PC-9 (cell line): ENCODE measurements around the gene TSPAN12. TPM values are rescaled to one million over a fixed set of nuclear protein-coding genes. Genes with fewer than 3 reads are reported as not detected.

ENCODE experiments used
- BruUV-seq: library from RNA; stranded (reverse); fragments of 400-500 nt; replicated peaks from 2 replicates; lab custom pipeline; 2021; lab: Mats Ljungman, UMichigan
- CTCF ChIA-PET: fragments of 300-600 bp; sonication (Branson Sonifier 250); formaldehyde crosslinking; loops from one replicate; lab custom pipeline; 2022; ENCODE audit warnings: antibody characterized with exemption; lab: Charles Lee
- POLR2A ChIA-PET: fragments of 300-600 bp; sonication (Branson Sonifier 250); formaldehyde crosslinking; loops from one replicate; lab custom pipeline; 2022; ENCODE audit warnings: antibody characterized with exemption; ENCODE audit not compliant: unreplicated experiment; lab: Charles Lee
- DNase-seq, 2 experiments: peaks; one replicate each; pipeline versions ENCODE4 v3.0.0 to v3.0.0-alpha.2; 2015 to 2022; ENCODE audit warnings: mixed read lengths in 1 of 2
- H2AFZ ChIP-seq: fragments of 200-600 bp; sonication (generic); 2 replicates; pipeline ENCODE4 v1.8.1; 2017; ENCODE audit warnings: antibody characterized with exemption
- H3F3A ChIP-seq: fragments of 200-600 bp; sonication (generic); 2 replicates; pipeline ENCODE4 v1.8.1; 2017; ENCODE audit warnings: antibody characterized with exemption, mild to moderate bottlenecking, low read depth; ENCODE audit not compliant: insufficient read depth
- H3K27ac ChIP-seq: fragments of 200-600 bp; sonication (generic); 2 replicates; pipeline ENCODE4 v1.6.1; 2016; ENCODE audit warnings: mixed run types
- H3K27me3 ChIP-seq: fragments of 200-600 bp; sonication (generic); 2 replicates; pipeline ENCODE4 v1.6.1; 2016; ENCODE audit warnings: low read depth, mixed run types; ENCODE audit not compliant: insufficient read depth
- H3K36me3 ChIP-seq: fragments of 200-600 bp; sonication (generic); 2 replicates; pipeline ENCODE4 v1.6.1; 2016; ENCODE audit warnings: low read depth, mixed run types
- H3K4me1 ChIP-seq: fragments of 200-600 bp; sonication (generic); replicated peaks from 2 replicates; pipeline ENCODE4 v1.6.1; 2016; ENCODE audit warnings: mixed run types; ENCODE audit not compliant: insufficient read depth
- H3K4me2 ChIP-seq: fragments of 200-600 bp; sonication (generic); 2 replicates; pipeline ENCODE4 v1.6.1; 2017; ENCODE audit warnings: mixed run types
- H3K4me3 ChIP-seq: fragments of 200-600 bp; sonication (generic); 2 replicates; pipeline ENCODE4 v1.6.1; 2016; ENCODE audit warnings: mixed run types
- H3K79me2 ChIP-seq: fragments of 200-600 bp; sonication (generic); 2 replicates; pipeline ENCODE4 v1.6.1; 2017; ENCODE audit warnings: low read depth, mixed run types
- H3K9me2 ChIP-seq: fragments of 200-600 bp; sonication (generic); 2 replicates; pipeline ENCODE4 v1.8.1; 2017; ENCODE audit warnings: mild to moderate bottlenecking; ENCODE audit not compliant: insufficient read depth
- H3K9me3 ChIP-seq: fragments of 200-600 bp; sonication (generic); 2 replicates; pipeline ENCODE4 v1.8.1; 2016; ENCODE audit warnings: low read depth; ENCODE audit not compliant: insufficient read depth
- H4K20me1 ChIP-seq: fragments of 200-600 bp; sonication (generic); 2 replicates; pipeline ENCODE4 v1.8.1; 2017; ENCODE audit not compliant: insufficient read depth
- EZH2 ChIP-seq: fragments of 200-600 bp; sonication (generic); IDR thresholded peaks from 2 replicates; pipeline ENCODE4 v1.8.0; 2017; ENCODE audit warnings: antibody characterized with exemption, low read depth
- intact Hi-C: fragments of 100-400 bp; cut with micrococcal nuclease; formaldehyde crosslinking; loops from one replicate; pipeline ENCODE4 v1.10.0; 2022; ENCODE audit not compliant: unreplicated experiment
- total RNA-seq: library from RNA; stranded (reverse); gene quantifications from 2 replicates; pipeline ENCODE4 v1.2.3, GENCODE V29; 2021
- TF ChIP-seq, protein P1 (sequence below): fragments of 200-600 bp; sonication (generic); conservative IDR thresholded peaks from 2 replicates; pipeline ENCODE4 v1.6.1; 2017; ENCODE audit warnings: mixed run types, antibody characterized with exemption, mild to moderate bottlenecking, moderate library complexity

TSPAN12 gene
- total RNA-seq, 1 experiment from 2014 or later, result 5.8 TPM

DNA sequence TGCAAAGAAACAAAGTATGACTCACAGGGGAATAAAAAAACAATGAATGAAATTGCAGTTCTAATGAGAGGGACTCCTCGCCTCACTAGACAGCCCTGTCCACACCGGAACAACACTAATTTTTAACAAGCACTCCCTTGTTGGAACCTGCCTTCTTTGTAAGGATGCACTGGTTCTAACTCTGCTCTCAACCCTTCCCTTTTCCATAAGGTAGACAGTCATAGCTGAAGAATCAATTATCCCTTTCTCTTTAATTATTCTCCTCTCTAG is 65.1 kb downstream of the TSPAN12 start:
- intact Hi-C loops, result loop anchor here (1.0 to 5.0 kb wide), 4 partner anchors 150 to 1202 kb away; no protein-coding TSS in a partner anchor
- H3K4me2 ChIP-seq, result no peak overlapping the region
- ChIA-PET CTCF (no interaction called here), POLR2A (no interaction called here)
- no peak overlapping the region for H2AFZ ChIP-seq
- no peaks in the 10 kb centered on the region for H3K9me2 ChIP-seq
- no TSS peak for BruUV-seq
- H3K36me3 ChIP-seq, result no peaks in the 10 kb centered on the region
- H4K20me1 ChIP-seq, result no peaks in the 10 kb centered on the region
- H3K79me2 ChIP-seq, result no peaks in the 10 kb centered on the region
- no peaks in the 10 kb centered on the region for H3K27me3 ChIP-seq
- H3K4me3 ChIP-seq, result no peak overlapping the region
- no peak for DNase-seq
- H3K9me3 ChIP-seq, result no peaks in the 10 kb centered on the region
- H3F3A ChIP-seq, result no peaks in the 10 kb centered on the region
- H3K27ac ChIP-seq, result no peak overlapping the region
- TF ChIP-seq, protein P1, sequence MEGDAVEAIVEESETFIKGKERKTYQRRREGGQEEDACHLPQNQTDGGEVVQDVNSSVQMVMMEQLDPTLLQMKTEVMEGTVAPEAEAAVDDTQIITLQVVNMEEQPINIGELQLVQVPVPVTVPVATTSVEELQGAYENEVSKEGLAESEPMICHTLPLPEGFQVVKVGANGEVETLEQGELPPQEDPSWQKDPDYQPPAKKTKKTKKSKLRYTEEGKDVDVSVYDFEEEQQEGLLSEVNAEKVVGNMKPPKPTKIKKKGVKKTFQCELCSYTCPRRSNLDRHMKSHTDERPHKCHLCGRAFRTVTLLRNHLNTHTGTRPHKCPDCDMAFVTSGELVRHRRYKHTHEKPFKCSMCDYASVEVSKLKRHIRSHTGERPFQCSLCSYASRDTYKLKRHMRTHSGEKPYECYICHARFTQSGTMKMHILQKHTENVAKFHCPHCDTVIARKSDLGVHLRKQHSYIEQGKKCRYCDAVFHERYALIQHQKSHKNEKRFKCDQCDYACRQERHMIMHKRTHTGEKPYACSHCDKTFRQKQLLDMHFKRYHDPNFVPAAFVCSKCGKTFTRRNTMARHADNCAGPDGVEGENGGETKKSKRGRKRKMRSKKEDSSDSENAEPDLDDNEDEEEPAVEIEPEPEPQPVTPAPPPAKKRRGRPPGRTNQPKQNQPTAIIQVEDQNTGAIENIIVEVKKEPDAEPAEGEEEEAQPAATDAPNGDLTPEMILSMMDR, result no peak
- TF ChIP-seq EZH2, result no peak
- H3K4me1 ChIP-seq, result no peaks in the 10 kb centered on the region

DNA sequence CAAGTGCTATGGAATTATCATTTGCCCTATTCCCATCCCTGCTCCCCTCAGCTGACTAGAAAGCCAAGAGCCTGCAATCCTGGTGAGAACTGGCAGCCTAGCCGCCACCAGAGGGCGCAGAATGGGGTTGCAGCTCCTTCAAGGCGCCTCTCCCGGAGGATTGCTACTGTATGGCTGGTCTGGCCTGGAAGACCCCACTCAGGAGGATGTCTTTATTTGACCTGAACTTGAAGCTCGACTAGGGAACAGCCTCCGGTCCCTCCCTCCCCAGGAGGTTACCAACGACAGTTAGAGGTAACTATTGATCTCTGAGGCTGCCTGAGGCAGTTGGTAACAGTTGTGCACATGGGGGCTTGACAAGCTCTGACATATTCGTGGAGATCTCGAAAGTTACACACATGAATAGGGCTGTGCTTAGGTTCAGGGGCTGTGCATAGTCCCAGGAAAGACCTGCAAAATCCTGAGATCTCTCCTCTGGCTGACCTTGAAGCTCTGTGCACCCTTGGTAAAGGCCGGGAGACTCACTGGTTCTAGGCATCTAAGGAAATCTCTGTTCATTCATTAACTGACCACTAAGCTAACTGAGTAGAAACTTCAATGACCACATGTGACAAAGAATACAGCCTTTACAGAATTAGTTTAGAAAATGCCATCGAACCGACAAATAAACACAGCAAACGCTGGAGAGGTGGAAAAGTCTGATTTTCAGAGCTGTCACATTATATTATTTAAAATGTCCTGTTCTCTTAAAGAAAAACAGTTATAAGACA is 65.7 kb downstream of the TSPAN12 start:
- H2AFZ ChIP-seq, result no peak overlapping the region
- ChIA-PET POLR2A (no interaction called here), CTCF (interaction anchor here (0.6 to 1.1 kb wide), 3 partner anchors 14 to 1202 kb away, joined by 3 to 5 read pairs (median 4); no protein-coding TSS in a partner anchor)
- H3K4me3 ChIP-seq, result no peak overlapping the region
- no peaks in the 10 kb centered on the region for H3F3A ChIP-seq
- H3K79me2 ChIP-seq, result no peaks in the 10 kb centered on the region
- no peaks in the 10 kb centered on the region for H3K27me3 ChIP-seq
- H3K4me2 ChIP-seq, result no peak overlapping the region
- BruUV-seq, result no TSS peak
- intact Hi-C loops, result loop anchor here (1.0 to 5.0 kb wide), 4 partner anchors 150 to 1203 kb away; no protein-coding TSS in a partner anchor
- H3K9me3 ChIP-seq, result no peaks in the 10 kb centered on the region
- DNase-seq, result peak in 1 of 2 experiments; percentile 57
- TF ChIP-seq, protein P1, result peak; percentile 85
- no peak for TF ChIP-seq EZH2
- no peak overlapping the region for H3K27ac ChIP-seq
- no peaks in the 10 kb centered on the region for H4K20me1 ChIP-seq
- H3K36me3 ChIP-seq, result no peaks in the 10 kb centered on the region
- no peaks in the 10 kb centered on the region for H3K9me2 ChIP-seq
- no peaks in the 10 kb centered on the region for H3K4me1 ChIP-seq

DNA sequence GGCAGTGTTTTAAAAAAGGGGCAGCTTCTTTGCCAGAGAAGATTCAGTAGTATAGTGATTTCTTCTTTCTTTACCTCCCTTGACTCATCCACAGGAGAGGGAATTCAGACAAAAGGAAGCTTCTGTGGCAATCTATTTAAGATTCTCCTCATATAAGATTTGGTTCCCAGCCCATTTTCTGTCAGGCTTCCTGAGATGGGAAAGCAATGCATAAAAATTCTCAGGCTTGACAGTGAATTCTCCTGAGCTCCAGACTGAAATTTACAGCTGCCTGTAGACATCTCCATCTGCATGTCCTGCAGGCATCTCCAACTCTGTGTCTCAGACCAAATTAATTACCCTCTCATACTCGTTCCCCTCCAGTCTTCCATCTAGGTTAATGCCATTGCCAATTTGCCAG is 72.8 kb downstream of the TSPAN12 start:
- CTCF ChIA-PET, result no interaction called here

More for the DNA sequence above, 72.8 kb downstream of the TSPAN12 start:
- H3K36me3 ChIP-seq, result no peaks in the 10 kb centered on the region
- no peak for DNase-seq
- no peak overlapping the region for H3K4me2 ChIP-seq
- intact Hi-C loops, result no loop called here
- TF ChIP-seq, protein P1, result no peak
- no peak for TF ChIP-seq EZH2
- H3K79me2 ChIP-seq, result no peaks in the 10 kb centered on the region
- H4K20me1 ChIP-seq, result no peaks in the 10 kb centered on the region
- no peak overlapping the region for H2AFZ ChIP-seq
- H3K9me3 ChIP-seq, result no peaks in the 10 kb centered on the region
- H3K27ac ChIP-seq, result no peak overlapping the region
- BruUV-seq, result no TSS peak
- H3F3A ChIP-seq, result no peaks in the 10 kb centered on the region
- H3K4me1 ChIP-seq, result no peaks in the 10 kb centered on the region
- no peaks in the 10 kb centered on the region for H3K27me3 ChIP-seq
- POLR2A ChIA-PET, result no interaction called here
- H3K4me3 ChIP-seq, result no peak overlapping the region
- no peaks in the 10 kb centered on the region for H3K9me2 ChIP-seq
